ENCODE results near the gene NFKBIE. TPM values are rescaled to one million over a fixed set of nuclear protein-coding genes. Genes with fewer than 3 reads are reported as not detected.

NFKBIE gene
- total RNA-seq, 1 experiment from 2014 or later = 7.6 TPM

- CTCF ChIA-PET = interaction anchor here (0.7 to 1.8 kb wide), 13 partner anchors 9 to 140 kb away, joined by 3 to 13 read pairs (median 7); partner anchors contain the start of genes HSP90AB1 and SLC29A1
- H3K36me3 ChIP-seq (ENCODE audit: control insufficient read depth in 1 of 2, insufficient read depth in 2 of 2, low read length in 2 of 2) = peaks cover 5 to 29% of the 10 kb centered on the region in 2 experiments; a peak in 2 of 4 replicates
- H3K4me3 ChIP-seq (replicated peaks in 1 of 2; ENCODE audit: low read depth in 1 of 2, low read length in 2 of 2) = peak overlapping the region; percentile 45 to 56
- H3K9ac ChIP-seq (ENCODE audit: low read length) = peak overlapping the region; percentile 62
- peak overlapping the region; percentile 82 for H3K27ac ChIP-seq (ENCODE audit: low read depth, low read length)
- peak; percentile 86 for DNase-seq (ENCODE audit: low read depth, low spot score)
- POLR2A ChIA-PET = interaction anchor here (1.1 to 2.4 kb wide), 3 partner anchors 9 to 14 kb away, joined by 4 to 31 read pairs (median 8); partner anchors contain the start of genes HSP90AB1 and SLC29A1
- no peaks in the 10 kb centered on the region for H3K27me3 ChIP-seq (ENCODE audit: insufficient read depth, low read length)
- H3K4me2 ChIP-seq (ENCODE audit: low read length) = peak overlapping the region; percentile 85
- H3K9me2 ChIP-seq (ENCODE audit: insufficient read depth) = no peaks in the 10 kb centered on the region
- RAD21 ChIA-PET (ENCODE audit: low non-redundant PET in 1 of 2, low total read pairs in 2 of 2, uncharacterized antibody in 2 of 2, unreplicated experiment in 2 of 2) = interaction anchor here (0.7 to 0.9 kb wide), 3 partner anchors 10 to 64 kb away, joined by 3 to 4 read pairs (median 4); partner anchors contain the start of gene HSP90AB1 (in 2 of the 2)
- no peaks in the 10 kb centered on the region for H4K20me1 ChIP-seq (ENCODE audit: insufficient read depth)
- TF ChIP-seq YY1 (IDR thresholded peaks at IDR 0.05; ENCODE audit: extremely low read depth, insufficient replicate concordance, low read depth, low read length) (no peak), POLR2AphosphoS5 (IDR thresholded peaks at IDR 0.05; ENCODE audit: low read depth, low read length) (peak; percentile 65), SP1 (IDR thresholded peaks at IDR 0.05; ENCODE audit: low read depth) (no peak), SRF (IDR thresholded peaks at IDR 0.05; ENCODE audit: low read depth) (no peak), MAX (IDR thresholded peaks at IDR 0.05) (no peak), TCF7L2 (IDR thresholded peaks at IDR 0.05; ENCODE audit: borderline replicate concordance, extremely low read depth, insufficient read depth, insufficient read length) (peak; percentile 13), RAD21 (IDR thresholded peaks at IDR 0.05; ENCODE audit: low read depth) (no peak), REST (IDR thresholded peaks at IDR 0.05; ENCODE audit: low read depth) (no peak), ATF3 (IDR thresholded peaks at IDR 0.05) (no peak)
- H3K4me1 ChIP-seq (ENCODE audit: control insufficient read depth in 1 of 2, insufficient read depth in 2 of 2, low read length in 2 of 2) = peaks cover 29 to 42% of the 10 kb centered on the region in 2 experiments
- BruUV-seq (replicated peaks) = TSS peak; percentile 83
- ATAC-seq = peak; percentile 86
- no peaks in the 10 kb centered on the region for H3K9me3 ChIP-seq (ENCODE audit: control insufficient read depth in 1 of 2, insufficient read depth in 1 of 2, low read depth in 1 of 2, low read length in 2 of 2)
- intact Hi-C loops (cut with micrococcal nuclease) = loop anchor here (1.0 kb wide), 1 partner anchor 101 kb away; no protein-coding TSS in a partner anchor
- no peaks in the 10 kb centered on the region for H3K79me2 ChIP-seq (ENCODE audit: insufficient read depth, low read length)
- no peak overlapping the region for H2AFZ ChIP-seq (ENCODE audit: low read depth, low read length, poor library complexity, severe bottlenecking)
Observed at GRCh38 chr6:44237021-44237812, 28.1 kb downstream of the NFKBIE start.

All from HCT116 (cell line).